GM21390 (cell line): ENCODE results near the gene IPO9.
"Not testable (repeated sequence)": the region's sequence is repeated elsewhere in the genome, so short reads cannot be mapped to it uniquely, and the experiment has no call there.

Experiments
- ATAC-seq: cut with Tn5 transposase; IDR thresholded peaks from one replicate; pipeline ENCODE4 v1.9.1; 2021; ENCODE audit not compliant: unreplicated experiment

IPO9 gene

DNA sequence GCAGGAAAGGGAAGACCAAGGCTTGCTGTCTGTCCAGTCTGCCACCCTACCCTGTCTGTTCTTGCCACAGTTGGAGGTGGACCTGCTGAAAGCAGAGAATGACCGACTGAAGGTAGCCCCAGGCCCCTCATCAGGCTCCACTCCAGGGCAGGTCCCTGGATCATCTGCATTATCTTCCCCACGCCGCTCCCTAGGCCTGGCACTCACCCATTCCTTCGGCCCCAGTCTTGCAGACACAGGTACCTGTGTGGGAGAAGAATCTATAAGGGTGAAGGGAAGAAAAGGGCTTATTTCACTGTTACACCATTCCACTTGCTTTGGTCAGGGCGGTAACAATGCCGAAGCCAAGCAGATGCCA, 20.3 kb upstream of the IPO9 start:
- ATAC-seq = no peak

DNA sequence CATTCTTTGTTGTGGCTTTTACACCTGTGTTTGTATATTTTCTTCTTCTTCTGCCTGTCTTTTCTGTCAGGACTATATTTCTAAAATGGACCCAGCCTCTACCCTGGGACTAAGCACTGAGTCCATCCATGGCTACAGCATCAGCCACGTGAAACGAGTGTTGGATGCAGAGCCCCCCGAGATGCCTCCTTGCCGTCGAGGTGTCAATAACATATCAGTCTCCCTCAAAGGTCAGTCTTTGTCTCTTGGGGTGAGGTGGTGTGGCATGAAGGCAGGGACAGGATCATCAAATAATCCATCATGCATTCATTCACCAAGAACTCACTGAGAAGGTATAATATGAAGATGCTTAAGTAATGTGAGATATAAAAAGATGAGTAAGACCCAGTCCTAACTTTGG, 19.1 kb upstream of the IPO9 start:
- ATAC-seq = no peak

DNA sequence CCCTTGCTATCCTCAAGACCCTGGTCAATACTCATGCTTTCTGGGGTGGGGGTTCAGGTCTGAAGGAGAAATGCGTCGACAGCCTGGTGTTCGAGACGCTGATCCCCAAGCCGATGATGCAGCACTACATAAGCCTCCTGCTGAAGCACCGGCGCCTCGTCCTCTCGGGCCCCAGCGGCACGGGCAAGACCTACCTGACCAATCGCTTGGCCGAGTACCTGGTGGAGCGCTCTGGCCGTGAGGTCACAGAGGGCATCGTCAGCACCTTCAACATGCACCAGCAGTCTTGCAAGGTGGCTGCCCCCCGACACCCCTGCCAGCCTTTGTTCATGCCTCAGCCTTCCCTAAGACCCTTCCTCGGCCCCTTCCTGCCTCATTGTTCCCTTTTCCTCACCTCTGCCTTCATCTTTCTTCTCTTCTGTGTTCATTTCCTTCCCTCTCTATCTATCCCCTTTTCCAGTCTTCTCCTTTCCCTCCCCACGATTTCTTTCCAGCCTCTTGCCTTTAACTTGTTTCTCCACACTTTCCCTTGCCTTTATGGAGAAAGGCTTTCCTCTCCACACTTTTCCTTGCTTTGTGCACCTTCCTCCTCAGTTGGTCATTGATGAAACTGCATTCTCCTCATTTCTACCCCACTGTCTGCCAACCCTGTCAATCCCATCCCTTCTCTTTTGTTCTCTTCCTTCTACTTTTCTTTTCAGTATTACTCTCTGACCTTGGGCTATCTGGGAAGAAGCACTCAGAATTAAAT, 18.3 kb upstream of the IPO9 start:
- no peak for ATAC-seq

DNA sequence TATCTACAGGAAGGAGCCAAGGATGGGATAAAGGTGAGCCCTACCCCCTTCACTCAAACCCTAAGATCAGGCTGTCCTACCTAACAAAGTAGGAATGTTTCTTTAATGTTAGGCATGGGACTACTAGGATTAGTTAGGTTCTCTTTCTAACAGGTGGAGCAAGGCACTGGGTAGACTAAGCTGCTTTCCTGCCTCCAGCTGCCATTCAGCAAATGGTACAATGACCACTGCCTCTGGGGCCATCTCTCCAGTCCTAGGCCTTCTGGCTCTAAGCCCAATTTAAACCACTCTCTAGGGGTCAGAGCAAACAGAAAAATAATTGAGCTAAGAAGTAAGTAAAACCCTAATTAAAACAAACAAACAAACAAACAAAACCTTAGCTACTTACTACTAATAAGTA, 15.7 kb upstream of the IPO9 start:
- no peak for ATAC-seq

DNA sequence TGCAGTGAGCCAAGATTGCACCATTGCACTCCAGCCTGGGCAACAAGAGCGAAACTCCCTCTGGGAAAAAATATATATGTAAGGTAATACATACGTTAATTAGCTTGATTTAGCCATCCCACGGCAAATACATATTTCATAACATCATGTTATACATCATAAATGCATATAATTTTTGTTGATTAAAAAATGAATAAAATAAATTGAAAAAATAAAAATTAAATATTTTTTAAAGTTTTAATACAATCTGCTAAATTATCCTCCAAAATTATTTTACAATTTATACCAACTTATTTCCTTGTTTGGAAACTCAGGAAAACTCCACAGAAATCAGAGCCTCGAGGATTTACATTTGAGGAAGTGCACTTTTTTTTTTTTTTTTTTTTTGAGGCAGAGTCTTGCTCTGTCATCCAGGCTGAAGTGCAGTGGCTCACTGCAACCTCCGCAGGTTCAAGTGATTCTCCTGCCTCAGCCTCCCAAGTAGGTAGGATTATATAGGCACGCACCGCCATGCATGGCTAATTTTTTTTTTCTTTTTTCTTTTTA, 12.6 kb upstream of the IPO9 start:
- ATAC-seq = no peak

DNA sequence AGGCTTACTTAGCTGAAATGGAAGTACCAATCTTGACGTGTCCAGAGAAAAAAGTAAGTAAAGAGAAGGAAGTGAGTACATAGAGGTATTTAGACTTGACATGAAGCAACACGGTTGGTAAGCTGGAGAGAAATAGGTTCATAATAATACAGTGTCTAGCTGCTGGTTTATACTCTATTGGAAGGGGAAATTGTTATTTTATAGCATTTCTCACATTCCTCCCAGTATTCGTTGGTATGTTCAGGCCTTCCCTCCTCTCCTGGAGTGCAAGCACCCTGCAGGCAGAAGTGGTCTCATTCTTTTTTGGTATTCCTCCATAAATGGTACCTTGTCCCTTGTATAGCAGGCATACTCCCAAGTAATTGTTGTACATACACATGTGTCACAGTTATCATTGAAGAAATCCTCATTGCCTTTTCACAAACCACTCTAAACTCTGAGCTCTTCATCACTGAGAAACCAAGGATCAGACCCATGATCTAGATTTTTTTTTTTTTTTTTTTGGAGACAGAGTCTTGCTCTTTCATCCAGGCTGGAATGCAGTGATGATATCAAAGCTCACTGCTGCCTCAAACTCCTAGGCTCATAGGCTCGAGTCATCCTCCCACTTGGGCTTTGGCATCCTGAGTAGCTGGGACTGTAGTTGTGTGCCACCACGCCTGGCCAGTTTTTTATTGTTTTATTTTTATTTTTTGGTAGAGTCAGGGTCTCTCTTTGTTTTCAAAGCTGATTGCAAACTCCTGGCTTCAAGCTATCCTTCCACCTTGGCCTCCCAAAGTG, 9.8 kb upstream of the IPO9 start:
- no peak for ATAC-seq

DNA sequence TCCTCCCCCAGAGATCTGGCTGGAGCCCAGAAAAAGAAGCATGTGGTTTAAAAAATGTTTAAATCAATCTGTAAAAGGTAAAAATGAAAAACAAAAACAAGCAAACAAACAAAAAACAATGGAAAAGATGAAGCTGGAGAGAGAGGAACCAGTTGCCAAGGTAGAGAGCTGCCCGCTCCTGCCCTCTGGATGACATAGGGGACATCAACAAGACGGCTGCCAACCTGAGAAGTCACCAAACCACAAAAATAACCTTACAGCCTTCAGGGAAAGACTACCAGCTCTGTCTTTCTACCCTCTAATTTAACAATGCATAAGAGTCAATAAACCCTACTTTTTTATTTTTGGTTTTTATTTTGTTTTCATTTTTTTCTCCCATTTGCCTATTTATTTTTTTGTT, 8.5 kb upstream of the IPO9 start:
- no peak for ATAC-seq

DNA sequence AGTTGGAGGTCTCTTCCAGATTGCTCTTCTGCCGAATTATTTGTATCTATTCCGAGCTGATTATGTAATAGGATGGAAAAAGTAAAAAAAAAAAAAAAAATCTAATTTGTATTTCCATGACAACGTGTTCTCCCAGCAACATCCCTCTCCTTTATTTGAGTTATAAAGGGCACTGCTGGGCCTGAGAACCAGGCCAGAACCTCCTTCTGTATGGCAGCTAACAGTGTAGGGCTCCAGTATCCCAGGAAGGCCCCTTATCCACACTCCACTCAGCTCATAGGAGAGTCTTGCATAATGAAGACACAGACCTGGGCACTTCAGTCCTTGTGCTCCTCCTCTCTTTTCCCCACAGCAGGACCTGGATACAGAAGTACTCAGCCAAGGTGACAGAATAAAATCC, 3.7 kb upstream of the IPO9 start:
- no peak for ATAC-seq

DNA sequence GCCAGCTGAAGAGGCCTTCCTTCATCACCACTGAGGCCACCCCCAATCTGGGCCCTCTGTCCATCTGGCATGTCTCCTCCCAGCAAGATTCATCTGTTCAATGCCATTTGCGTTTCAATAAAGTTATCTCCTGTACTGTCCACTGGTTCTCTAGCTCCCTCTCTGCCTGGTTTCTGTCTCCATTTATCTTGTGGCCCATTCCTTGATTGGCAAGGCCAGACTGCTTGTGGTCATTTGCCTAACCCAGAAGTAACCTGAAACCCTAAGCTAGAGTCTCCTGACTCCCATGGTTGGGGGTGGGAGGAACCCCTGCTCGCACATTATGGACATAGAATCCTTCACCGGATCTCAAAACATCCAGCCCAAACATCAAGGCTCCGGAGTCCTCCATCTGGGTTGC, 2.1 kb upstream of the IPO9 start:
- no peak for ATAC-seq

DNA sequence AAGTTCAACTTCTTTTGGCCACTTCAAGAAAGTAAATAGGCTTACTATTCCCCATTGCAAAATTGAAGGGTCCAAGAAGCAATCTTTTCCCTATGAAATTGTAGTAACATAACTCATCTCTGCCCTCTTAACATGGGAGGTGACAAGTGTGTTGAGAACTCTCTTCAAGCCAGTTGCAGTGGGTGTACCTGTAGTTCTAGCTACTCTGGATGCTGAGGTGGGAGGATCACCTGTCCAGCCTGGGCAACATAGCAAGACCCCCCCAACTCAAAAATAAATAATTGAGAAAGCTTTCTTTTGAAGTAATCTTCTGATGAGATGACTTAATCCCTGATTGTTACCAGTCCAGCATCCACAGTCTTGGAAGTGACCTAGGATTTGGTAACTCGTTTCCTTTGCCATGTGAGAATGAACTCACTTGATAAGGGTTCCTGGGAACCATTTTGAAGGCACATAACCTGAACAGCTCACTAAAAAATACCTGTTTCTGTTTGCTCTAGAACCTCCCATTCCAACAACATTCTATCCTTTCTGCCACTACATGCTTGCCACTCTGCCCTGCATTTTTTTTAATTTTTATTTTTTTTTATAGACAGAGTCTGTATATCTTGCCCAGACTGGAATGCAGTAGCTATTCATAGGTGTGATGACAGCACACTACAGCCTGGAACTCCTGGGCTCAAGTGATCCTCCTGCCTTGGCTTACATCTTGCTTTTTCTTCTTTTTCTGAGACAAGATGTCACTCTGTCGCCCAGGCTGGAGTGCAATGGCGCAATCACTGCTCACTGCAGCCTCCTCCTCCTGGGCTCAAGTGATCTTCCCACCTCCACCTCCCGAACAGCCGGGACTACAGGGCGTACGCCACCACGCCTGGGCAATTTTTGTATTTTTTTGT, 1.4 kb upstream of the IPO9 start:
- ATAC-seq = no peak

DNA sequence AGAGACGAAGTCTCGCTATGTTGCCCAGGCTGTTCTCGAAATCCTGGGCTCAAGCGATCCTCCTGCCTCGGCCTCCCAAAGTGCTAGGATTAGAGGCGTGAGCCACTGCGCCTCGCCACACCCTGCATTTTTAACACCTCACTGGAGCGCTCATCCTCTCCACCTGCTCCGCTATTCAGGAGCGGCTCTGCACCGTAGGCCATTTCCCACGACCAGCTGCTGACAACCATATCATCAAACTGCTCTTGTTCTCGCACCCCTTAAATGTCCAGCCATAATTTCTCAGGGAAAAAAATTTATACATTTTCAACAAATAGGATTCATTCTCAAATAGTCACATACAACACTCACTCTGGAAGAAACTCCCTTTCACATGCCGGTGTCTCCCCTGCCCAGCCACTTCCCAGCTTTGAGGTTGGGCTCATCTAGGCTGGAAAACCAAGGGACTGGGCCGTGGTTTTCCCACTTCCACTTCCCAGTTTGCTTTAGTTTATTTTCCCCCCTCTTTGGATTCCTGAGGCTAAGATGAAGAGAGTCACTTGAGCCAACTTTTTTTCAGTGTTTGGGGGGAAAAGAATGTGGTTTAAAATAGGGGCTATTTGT, 639 bp upstream of the IPO9 start:
- ATAC-seq = no peak

DNA sequence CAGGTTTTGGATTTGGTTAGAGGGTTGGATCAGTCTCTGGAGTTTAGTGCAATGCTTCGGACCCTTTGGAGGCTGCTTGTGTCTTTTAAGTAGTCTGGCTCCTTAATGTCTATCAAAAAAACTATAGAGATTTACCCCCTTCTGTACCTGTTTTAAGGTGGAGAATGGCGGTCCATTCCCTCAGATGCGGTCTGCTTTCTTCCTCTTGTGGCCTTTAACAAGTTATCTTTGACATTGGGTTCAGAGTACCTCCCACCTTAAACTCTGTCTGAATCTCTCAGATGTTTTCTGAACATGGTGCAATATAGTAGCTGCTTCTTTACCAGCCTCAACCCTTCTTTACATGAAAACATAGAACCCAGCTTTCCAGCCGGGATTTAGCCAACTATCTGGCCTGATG, 2.4 kb downstream of the IPO9 start:
- no peak for ATAC-seq

DNA sequence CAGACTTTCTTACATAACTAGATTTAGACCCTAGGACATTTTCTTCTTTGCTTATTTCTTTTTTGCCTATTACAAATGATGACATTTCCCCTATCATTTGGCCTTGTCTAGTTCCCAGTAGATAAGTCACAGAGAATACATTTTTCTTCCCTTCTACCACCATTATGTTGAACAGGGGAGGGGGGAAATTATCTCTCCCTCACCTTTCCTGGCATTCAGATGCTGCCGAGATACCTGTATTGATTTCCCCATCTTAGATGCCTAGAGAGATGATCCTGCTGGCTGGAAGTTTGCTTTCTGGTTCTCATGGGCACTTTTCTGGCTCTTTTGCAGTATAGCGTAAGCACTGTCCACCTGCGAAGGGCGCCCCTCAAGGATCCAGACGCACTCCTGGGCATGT, 5.7 kb downstream of the IPO9 start:
- ATAC-seq = no peak

DNA sequence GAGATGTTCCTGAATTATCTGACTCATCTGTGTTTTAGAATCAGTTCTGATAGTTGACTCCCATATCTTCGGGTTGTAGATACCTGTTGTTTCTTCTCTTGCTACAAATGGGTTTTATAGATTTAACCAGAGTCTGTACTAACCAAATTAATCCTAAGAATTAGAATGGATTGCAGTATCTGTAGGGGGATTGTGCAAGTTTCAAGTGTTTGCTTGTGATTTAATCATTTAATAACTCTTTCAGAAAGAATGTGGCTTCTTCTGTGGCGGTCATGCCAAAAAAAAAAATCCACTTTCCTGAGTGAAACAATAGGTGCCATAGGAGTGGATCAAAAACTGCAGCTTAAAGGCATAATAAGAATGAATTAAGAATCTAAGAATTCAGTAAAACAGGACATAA, 9.4 kb downstream of the IPO9 start:
- ATAC-seq = no peak

DNA sequence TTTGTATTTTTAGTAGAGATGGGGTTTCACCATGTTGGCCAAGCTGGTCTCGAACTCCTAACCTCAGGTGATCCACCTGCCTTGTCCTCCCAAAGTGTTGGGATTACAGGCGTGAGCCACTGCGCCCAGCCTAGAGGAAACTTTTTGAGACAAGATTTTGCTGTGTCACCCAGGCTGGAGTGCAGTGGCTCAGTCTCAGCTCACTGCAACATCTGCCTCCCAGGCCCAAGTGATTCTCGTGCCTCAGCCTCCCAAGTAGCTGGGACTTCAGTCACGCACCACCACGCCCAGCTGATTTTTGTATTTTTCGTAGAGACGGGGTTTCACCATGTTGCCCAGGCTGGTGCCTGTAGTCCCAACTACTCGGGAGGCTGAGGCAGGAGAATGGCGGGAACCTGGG, 10.1 kb downstream of the IPO9 start:
- not testable (repeated sequence) for ATAC-seq

DNA sequence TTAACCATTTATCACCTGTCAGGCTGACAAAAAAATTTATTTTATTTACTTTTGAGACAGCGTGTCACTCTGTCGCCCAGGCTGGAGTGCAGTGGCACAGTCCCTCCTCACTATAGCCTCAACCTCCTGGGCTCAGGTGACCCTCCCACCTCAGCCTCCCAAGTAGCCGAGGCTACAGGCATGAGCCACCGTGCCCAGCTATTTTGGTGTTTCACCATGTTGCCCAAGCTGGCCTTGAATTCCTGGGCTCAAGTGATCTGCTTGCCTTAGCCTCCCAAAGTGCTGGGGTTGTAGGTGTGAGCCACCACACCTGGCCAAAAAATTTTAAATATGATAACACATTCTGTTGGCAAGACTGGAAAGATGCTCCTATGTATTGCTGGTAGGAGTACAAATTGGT, 11.1 kb downstream of the IPO9 start:
- no peak for ATAC-seq

DNA sequence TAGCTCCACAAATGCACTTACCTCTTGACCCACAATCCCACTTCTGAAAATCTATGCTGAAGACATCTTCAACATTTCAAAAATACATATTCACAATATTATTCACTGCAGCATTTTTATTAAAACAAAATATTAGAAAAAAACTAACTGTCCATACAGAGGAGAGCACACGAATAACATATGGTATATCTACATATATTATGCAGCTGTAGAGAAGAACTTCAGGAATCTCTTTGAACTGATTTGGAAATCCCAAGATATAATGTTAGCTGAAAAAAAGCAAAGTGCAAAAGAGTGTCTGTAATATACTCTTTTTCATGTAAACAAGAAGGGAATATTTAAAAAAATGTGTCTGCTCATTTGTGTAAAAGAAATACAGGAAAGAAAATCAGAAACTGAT, 11.5 kb downstream of the IPO9 start:
- no peak for ATAC-seq

DNA sequence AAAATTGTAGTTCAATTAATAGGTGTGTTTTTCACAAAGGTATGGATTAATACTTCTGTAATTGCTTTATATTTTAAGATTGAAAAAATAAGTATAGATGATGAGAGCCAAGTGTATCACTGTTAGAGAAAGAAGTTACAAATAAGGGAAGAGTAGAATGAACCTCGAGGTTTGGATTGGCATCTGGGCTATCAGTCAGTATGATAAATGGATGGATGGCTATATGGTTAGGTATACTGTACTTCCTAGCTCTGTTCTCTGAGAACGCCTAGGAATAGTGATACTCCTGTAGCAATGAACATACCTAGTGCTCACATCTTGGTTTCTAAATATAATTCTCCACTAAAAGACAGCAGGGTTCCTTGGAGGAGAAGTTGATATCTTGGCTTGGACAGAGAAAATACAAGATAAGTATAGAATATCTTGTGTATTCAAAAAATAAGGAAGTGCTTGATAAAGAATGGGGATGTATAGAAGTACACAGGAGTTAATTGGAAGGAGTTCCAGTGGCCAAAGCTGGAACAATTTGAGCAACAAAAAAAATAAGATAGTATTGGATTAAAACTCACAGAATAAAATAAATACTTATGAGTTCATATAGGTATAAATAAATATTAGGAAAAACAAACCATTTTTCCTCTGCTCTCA, 12.4 kb downstream of the IPO9 start:
- ATAC-seq = no peak

DNA sequence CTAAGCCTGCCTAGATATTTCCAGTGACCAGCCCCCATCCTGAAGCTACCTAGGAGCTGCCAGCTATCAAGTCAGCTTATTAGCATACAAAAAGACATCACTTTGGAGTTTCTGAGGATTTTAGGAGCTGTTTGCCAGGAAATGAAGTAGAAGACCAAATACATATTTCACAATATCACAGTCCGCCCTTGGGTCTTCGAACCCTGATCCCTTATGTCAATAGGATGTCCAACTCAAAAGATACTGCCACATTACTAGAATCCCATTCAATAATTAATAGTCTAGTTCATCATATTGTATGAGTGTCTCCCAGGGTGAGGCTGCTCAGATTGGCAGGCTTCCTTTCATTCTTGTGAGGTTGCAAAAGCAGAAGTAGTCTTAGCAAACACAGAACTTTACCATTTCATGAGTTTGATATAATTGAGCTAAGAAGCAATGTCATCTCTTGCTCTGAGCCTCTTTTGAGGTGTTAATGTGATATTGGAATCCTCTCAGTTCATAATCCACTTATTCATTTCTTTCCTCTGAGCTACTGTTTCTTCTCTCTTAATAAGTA, 13.6 kb downstream of the IPO9 start:
- ATAC-seq = no peak

DNA sequence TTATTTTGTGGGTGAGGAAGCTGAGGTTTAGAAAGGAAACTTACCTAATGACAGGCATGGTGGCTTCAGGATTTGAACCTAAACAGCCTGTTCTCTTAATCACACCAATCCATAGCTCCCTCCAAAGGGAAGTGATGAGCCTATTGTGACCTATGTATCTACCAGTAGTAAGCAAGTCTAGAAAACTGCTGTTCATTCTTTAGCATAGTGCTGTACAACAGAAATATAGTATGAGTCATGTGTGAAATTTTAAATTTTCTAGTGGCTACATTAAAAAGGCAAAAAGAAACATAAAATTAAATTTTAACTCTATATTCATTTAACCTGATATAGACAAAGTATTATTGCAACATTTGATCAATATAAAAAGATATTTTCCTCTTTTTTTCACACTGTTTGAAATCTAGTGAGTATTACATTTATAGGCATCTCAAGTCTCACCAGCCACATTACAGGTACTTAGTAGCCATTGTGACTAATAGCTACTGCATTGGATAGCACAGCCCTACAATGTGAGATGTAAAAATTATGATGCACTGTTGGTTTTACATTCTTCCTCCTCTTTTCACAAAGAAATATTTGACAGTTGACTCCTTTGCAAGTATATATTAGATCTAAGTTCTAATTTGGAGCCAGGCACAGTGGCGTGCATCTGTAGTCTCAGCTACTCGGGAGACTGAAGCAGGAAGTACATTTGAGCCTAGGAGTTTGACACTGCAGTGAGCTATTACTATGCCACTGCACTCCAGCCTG, 16.6 kb downstream of the IPO9 start:
- no peak for ATAC-seq
